ENCODE measurements around the gene FEZ2. TPM values are rescaled to one million over a fixed set of nuclear protein-coding genes. Genes with fewer than 3 reads are reported as not detected.

FEZ2 gene
- total and polyA plus RNA-seq, 2 donors (not counting 3 experiments of a cell fraction or from before 2014, with no cell fraction given), result 41.2 to 72.4 TPM

DNA sequence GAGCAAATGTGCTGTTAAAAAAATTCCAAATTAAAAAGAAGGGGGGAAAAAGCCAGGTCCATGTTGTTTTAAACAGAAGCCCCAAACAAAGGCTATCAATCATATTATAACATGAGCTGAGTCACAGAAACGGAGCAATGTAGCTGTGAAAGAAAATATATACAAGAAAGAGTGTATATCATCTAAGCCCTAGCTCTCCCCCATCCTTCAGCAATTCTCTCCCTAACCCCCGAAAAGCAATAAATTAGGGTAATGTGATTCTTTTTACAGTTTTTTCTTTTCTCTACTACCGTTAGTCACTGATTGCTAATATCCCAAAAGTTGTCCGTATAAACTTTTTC, 25.3 kb downstream of the FEZ2 start:
- no TSS peak for BruUV-seq (replicated peaks)
- Histone ChIP-seq H3K4me3 (replicated peaks in 1 of 3; ENCODE audit: insufficient read depth in 1 of 3, low read depth in 1 of 3, low read length in 3 of 3) (no peak overlapping the region), H4K20me1 (replicated peaks; ENCODE audit: control insufficient read depth, extremely low read depth, insufficient read depth, low read length) (no peaks in the 10 kb centered on the region), H2AFZ (ENCODE audit: low read depth, low read length) (no peak overlapping the region), H3K36me3 (ENCODE audit: control insufficient read depth in 2 of 2, extremely low read depth in 1 of 2, insufficient read depth in 2 of 2, low read length in 2 of 2) (peaks cover 3 to 12% of the 10 kb centered on the region in 2 experiments), H3K9me1 (replicated peaks; ENCODE audit: control insufficient read depth, extremely low read depth, insufficient read depth, low read length) (no peaks in the 10 kb centered on the region), H3K27ac (ENCODE audit: insufficient read depth, low read depth, low read length) (peak overlapping the region; percentile 20), H3K9me3 (replicated peaks; ENCODE audit: control insufficient read depth, insufficient read depth, low read length) (no peaks in the 10 kb centered on the region), H3K4me2 (ENCODE audit: insufficient read depth, low read length) (no peak overlapping the region), H3K4me1 (ENCODE audit: control insufficient read depth, extremely low read depth, insufficient read depth, low read length) (peaks cover 52% of the 10 kb centered on the region), H3K79me2 (ENCODE audit: control insufficient read depth, insufficient read depth, low read length) (peaks cover 37% of the 10 kb centered on the region), H3K9ac (replicated peaks; ENCODE audit: extremely low read depth, insufficient read depth, low read length) (no peak overlapping the region), H3K27me3 (ENCODE audit: control insufficient read depth in 2 of 2, insufficient read depth in 2 of 2, low read length in 2 of 2) (no peaks in the 10 kb centered on the region)
- DNase-seq (ENCODE audit: low read depth, low spot score) (no peak), FAIRE-seq (no peak)
- dilution Hi-C loops (cut with MboI; ENCODE audit: extremely low pct_ligation_motif_present, low sequenced_read_pairs) (no loop called here), intact Hi-C loops (cut with micrococcal nuclease) (no loop called here)
- ChIA-PET POLR2A (interaction anchor here (0.7 to 1.0 kb wide), 2 partner anchors 10 to 24 kb away, joined by 3 read pairs; no protein-coding TSS in a partner anchor), CTCF (interaction anchor here (0.8 to 1.1 kb wide), 4 partner anchors 9 to 92 kb away, joined by 3 to 4 read pairs (median 3); no protein-coding TSS in a partner anchor)
- TF ChIP-seq POLR2A (IDR thresholded peaks at IDR 0.05; ENCODE audit: low read depth, low read length), result no peak
- no peak for TF ChIP-seq FOS (IDR thresholded peaks at IDR 0.05; ENCODE audit: borderline replicate concordance, insufficient read depth, low read length)
- TF ChIP-seq POLR2AphosphoS5 (IDR thresholded peaks at IDR 0.05; ENCODE audit: insufficient read depth, low read depth, low read length), result no peak
- no peak for TF ChIP-seq JUN (IDR thresholded peaks at IDR 0.05; ENCODE audit: borderline replicate concordance, insufficient read depth, insufficient read length, low read depth)
- TF ChIP-seq, protein P1, sequence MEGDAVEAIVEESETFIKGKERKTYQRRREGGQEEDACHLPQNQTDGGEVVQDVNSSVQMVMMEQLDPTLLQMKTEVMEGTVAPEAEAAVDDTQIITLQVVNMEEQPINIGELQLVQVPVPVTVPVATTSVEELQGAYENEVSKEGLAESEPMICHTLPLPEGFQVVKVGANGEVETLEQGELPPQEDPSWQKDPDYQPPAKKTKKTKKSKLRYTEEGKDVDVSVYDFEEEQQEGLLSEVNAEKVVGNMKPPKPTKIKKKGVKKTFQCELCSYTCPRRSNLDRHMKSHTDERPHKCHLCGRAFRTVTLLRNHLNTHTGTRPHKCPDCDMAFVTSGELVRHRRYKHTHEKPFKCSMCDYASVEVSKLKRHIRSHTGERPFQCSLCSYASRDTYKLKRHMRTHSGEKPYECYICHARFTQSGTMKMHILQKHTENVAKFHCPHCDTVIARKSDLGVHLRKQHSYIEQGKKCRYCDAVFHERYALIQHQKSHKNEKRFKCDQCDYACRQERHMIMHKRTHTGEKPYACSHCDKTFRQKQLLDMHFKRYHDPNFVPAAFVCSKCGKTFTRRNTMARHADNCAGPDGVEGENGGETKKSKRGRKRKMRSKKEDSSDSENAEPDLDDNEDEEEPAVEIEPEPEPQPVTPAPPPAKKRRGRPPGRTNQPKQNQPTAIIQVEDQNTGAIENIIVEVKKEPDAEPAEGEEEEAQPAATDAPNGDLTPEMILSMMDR (IDR thresholded peaks at IDR 0.05; ENCODE audit: extremely low read depth in 1 of 2, insufficient read depth in 1 of 2, low read depth in 1 of 2, low read length in 2 of 2), result no peak
- TF ChIP-seq MYC (IDR thresholded peaks at IDR 0.05; ENCODE audit: low read depth, low read length), result no peak
- TF ChIP-seq, protein P2, sequence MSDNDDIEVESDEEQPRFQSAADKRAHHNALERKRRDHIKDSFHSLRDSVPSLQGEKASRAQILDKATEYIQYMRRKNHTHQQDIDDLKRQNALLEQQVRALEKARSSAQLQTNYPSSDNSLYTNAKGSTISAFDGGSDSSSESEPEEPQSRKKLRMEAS (IDR thresholded peaks at IDR 0.05; ENCODE audit: insufficient read depth, insufficient read length), result no peak
- no peak for TF ChIP-seq GATA2 (IDR thresholded peaks at IDR 0.05; ENCODE audit: insufficient read depth, insufficient read length, low read depth, low read length)
- no peak for TF ChIP-seq EZH2 (IDR thresholded peaks at IDR 0.05; ENCODE audit: borderline replicate concordance, low read depth, low read length, severe bottlenecking)
